Left ventricle myocardium inferior (tissue), 1 donor: ENCODE measurements around the gene HBD. TPM values are rescaled to one million over a fixed set of nuclear protein-coding genes. Genes with fewer than 3 reads are reported as not detected.

Experiments
- DNase-seq: peaks from one replicate; pipeline ENCODE4 v3.0.0-alpha.2; 2020
- H3K27ac ChIP-seq: fragments of 200-600 bp; replicated peaks from 2 replicates; pipeline ENCODE4 v1.8.0; 2021
- H3K27me3 ChIP-seq: fragments of 200-600 bp; 2 replicates; pipeline ENCODE4 v1.8.0; 2021; ENCODE audit warnings: low read depth
- H3K36me3 ChIP-seq: fragments of 200-600 bp; 2 replicates; pipeline ENCODE4 v1.8.0; 2021
- H3K4me1 ChIP-seq: fragments of 200-600 bp; 2 replicates; pipeline ENCODE4 v1.8.0; 2021
- H3K4me3 ChIP-seq: fragments of 200-600 bp; 2 replicates; pipeline ENCODE4 v1.8.0; 2021; ENCODE audit warnings: mild to moderate bottlenecking, moderate library complexity
- H3K9me3 ChIP-seq: fragments of 200-600 bp; replicated peaks from 2 replicates; pipeline ENCODE4 v1.8.0; 2021
- intact Hi-C: fragments of 100-400 bp; cut with micrococcal nuclease; formaldehyde crosslinking; loops from one replicate; pipeline ENCODE4 v1.11.0; 2022
- total RNA-seq: library from RNA; stranded (reverse); fragmentation: NEBNext Ultra II Directional; extraction: Animal tissue kit (Norgen Biotek cat#: 25700); gene quantifications from one replicate; pipeline ENCODE4 v1.2.1, GENCODE V29; 2021
- TF ChIP-seq, protein P1 (sequence below): fragments of 200-600 bp; IDR thresholded peaks from 2 replicates; pipeline ENCODE4 v1.8.0; 2021; ENCODE audit warnings: antibody characterized with exemption, mild to moderate bottlenecking, borderline replicate concordance
- donor health status: DM: no; HTN: yes; CAD: no; lungs with severe emphysema.

HBD gene
- total RNA-seq, 1 donor from 2014 or later = not detected

DNA sequence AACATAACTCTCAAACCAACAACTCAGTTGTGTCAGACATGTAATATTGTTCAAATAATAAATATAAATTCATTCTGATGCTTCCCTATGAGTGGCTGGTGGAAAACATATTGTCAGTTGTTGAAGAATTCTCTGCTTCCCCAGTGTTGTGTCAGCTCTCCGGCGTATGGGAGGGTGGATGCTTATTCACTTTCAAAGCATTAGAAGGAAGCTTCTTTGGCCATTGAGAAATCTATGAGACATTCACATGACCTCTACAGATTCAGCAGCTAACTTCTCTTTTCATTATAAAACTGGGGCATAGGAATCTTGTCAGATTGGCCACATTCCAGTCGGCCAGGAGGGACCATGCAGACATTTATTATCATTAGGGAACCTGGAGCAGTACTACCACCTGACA lies 36.7 kb downstream of the HBD start:
- no peaks in the 10 kb centered on the region for H3K36me3 ChIP-seq
- H3K27ac ChIP-seq = no peak overlapping the region
- intact Hi-C loops = no loop called here
- H3K9me3 ChIP-seq = peaks cover 12% of the 10 kb centered on the region
- peaks cover 4% of the 10 kb centered on the region for H3K27me3 ChIP-seq
- TF ChIP-seq, protein P1, sequence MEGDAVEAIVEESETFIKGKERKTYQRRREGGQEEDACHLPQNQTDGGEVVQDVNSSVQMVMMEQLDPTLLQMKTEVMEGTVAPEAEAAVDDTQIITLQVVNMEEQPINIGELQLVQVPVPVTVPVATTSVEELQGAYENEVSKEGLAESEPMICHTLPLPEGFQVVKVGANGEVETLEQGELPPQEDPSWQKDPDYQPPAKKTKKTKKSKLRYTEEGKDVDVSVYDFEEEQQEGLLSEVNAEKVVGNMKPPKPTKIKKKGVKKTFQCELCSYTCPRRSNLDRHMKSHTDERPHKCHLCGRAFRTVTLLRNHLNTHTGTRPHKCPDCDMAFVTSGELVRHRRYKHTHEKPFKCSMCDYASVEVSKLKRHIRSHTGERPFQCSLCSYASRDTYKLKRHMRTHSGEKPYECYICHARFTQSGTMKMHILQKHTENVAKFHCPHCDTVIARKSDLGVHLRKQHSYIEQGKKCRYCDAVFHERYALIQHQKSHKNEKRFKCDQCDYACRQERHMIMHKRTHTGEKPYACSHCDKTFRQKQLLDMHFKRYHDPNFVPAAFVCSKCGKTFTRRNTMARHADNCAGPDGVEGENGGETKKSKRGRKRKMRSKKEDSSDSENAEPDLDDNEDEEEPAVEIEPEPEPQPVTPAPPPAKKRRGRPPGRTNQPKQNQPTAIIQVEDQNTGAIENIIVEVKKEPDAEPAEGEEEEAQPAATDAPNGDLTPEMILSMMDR = no peak
- no peak for DNase-seq
- H3K4me3 ChIP-seq = no peak overlapping the region
- no peaks in the 10 kb centered on the region for H3K4me1 ChIP-seq

DNA sequence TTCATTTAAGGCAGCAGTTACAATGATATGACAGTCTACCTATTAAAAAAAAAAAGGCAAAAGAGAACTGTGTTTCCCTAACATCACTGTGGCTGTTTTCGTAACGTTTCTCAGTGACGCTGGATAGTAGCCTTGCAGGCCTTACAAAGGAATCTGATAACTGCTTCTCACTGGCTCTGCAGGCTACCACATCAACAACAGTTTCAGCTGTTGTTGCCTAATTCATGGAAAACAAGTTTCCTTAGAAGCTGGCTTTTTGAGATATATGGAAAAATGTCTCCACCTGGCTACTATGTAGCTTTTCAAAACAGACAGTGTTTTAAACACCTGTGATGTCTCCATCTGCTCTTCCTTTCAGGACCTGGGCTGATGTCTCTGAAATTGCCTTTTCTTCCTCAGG lies 37.6 kb downstream of the HBD start:
- TF ChIP-seq, protein P1 = no peak
- Histone ChIP-seq H3K4me1 (no peaks in the 10 kb centered on the region), H3K27ac (no peak overlapping the region), H3K9me3 (peaks cover 14% of the 10 kb centered on the region), H3K4me3 (no peak overlapping the region), H3K27me3 (peaks cover 4% of the 10 kb centered on the region), H3K36me3 (no peaks in the 10 kb centered on the region)
- intact Hi-C loops = no loop called here
- DNase-seq = no peak

DNA sequence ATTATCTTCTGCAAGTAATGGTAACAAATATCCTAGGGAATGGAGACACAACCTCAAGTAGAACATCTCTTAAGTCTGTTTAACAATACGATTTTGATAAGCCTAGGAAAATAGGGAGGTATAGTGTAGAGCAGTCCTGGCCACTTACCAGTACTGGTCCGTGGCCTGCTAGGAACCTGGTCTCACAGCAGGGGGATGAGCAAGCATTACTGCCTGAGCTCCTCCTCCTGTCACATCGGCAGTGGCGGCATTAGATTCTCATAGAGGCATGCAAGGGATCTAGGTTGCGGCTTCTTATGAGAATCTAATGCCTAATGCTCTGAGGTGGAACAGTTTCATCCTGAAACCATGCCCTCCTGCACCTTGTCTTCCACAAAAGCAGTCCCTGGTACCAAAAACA lies 38.2 kb downstream of the HBD start:
- TF ChIP-seq, protein P1 = no peak
- H3K27ac ChIP-seq = no peak overlapping the region
- H3K36me3 ChIP-seq = no peaks in the 10 kb centered on the region
- peaks cover 14% of the 10 kb centered on the region for H3K9me3 ChIP-seq
- no peak for DNase-seq
- H3K4me3 ChIP-seq = no peak overlapping the region
- H3K27me3 ChIP-seq = no peaks in the 10 kb centered on the region
- no peaks in the 10 kb centered on the region for H3K4me1 ChIP-seq
- intact Hi-C loops = no loop called here

DNA sequence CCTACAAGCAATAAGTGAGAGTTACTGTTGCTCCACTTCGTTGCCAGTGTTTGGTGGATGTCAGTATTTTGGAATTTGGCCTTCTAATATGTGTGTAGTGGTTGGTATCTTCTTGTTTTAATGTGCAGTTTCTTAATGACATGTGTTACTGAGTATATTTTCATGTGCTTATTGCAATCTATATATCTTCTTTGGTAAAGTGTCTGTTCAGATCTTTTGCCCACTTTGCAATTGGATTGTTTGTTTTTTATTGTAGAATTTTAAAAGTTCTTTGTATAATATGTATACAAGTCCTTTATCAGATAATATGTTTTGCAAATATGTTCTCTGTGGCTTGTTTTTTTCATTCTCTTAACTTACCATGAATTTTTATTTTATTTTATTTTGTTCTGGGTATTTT lies 41.5 kb downstream of the HBD start:
- H3K4me3 ChIP-seq = no peak overlapping the region
- DNase-seq = no peak
- TF ChIP-seq, protein P1 = no peak
- H3K4me1 ChIP-seq = no peaks in the 10 kb centered on the region
- peaks cover 26% of the 10 kb centered on the region for H3K9me3 ChIP-seq
- no peaks in the 10 kb centered on the region for H3K27me3 ChIP-seq
- H3K27ac ChIP-seq = no peak overlapping the region
- intact Hi-C loops = no loop called here
- H3K36me3 ChIP-seq = no peaks in the 10 kb centered on the region

DNA sequence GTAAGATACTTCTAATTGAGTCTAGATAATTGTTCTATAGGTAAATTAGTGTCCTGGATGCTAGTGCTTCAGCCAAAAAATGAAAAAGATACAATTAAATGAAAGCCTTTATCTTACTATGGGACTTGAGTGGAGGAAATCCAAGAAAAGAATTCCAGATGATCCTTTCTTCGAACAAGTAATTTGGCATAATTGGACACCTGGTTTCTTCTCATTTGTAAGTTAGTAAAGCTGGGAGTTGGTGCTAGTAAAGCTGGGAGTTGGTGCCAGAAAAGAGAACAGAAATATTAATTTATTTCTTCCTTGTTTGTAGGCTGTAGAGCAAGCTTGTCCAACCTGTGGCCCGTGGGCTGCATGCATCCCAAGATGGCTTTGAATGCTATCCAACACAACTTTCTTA lies 46.1 kb downstream of the HBD start:
- Histone ChIP-seq H3K4me1 (no peaks in the 10 kb centered on the region), H3K27ac (no peak overlapping the region), H3K4me3 (no peak overlapping the region), H3K36me3 (no peaks in the 10 kb centered on the region), H3K27me3 (no peaks in the 10 kb centered on the region), H3K9me3 (peaks cover 21% of the 10 kb centered on the region)
- DNase-seq = no peak
- TF ChIP-seq, protein P1 = no peak
- intact Hi-C loops = no loop called here

Other genes with a start within 250 kb of the HBD start
- gene OR51L1, start 239.6 kb downstream of the HBD start, total RNA-seq = not detected
- not detected for gene OR52J3, start 188.0 kb downstream of the HBD start, total RNA-seq
- gene OR52E2, start 174.9 kb downstream of the HBD start, total RNA-seq = not detected
- not detected for gene OR52E1, start 164.9 kb downstream of the HBD start, total RNA-seq
- gene OR52A5, start 96.1 kb downstream of the HBD start, total RNA-seq = not detected
- gene OR52A1, start 79.7 kb downstream of the HBD start, total RNA-seq = not detected
- not detected for gene OR51V1, start 33.8 kb downstream of the HBD start, total RNA-seq
- gene HBB, start 7.4 kb downstream of the HBD start, total RNA-seq = 100 TPM
- gene HBG1, start 15.4 kb upstream of the HBD start, total RNA-seq = not detected
- gene HBG2, start 20.3 kb upstream of the HBD start, total RNA-seq = not detected
- not detected for gene HBE1, start 35.5 kb upstream of the HBD start, total RNA-seq
- gene OR51B4, start 67.5 kb upstream of the HBD start, total RNA-seq = not detected
- not detected for gene OR51B2, start 89.8 kb upstream of the HBD start, total RNA-seq
- not detected for gene OR51B5, start 109.0 kb upstream of the HBD start, total RNA-seq
- not detected for gene OR51B6, start 117.0 kb upstream of the HBD start, total RNA-seq
- gene OR51M1, start 149.3 kb upstream of the HBD start, total RNA-seq = not detected
- gene OR51Q1, start 187.6 kb upstream of the HBD start, total RNA-seq = not detected
- gene OR51I1, start 207.0 kb upstream of the HBD start, total RNA-seq = not detected
- gene OR51I2, start 214.8 kb upstream of the HBD start, total RNA-seq = not detected